T-cell (primary cell): ENCODE results near the gene TCF7L1. TPM values are rescaled to one million over a fixed set of nuclear protein-coding genes. Genes with fewer than 3 reads are reported as not detected.

Experiments used
- ATAC-seq, 4 experiments: fragments of 200-7000 bp in 3 of 4; fragments of 150-1000 bp in 1 of 4; cut with Tn5 transposase; replicated peaks in 1 of 4; 1 replicate in 3 of 4; 2 replicates in 1 of 4; pipeline ENCODE4 v1.10.0; 2021; ENCODE audit warnings: moderate library complexity in 3 of 4, mild to moderate bottlenecking in 2 of 4, moderate number of reproducible peaks in 1 of 4
- CTCF ChIA-PET, 2 donors: fragments of 300-600 bp; sonication (Branson Sonifier 250); formaldehyde crosslinking; loops; one replicate each; lab custom pipeline; 2022; ENCODE audit warnings: antibody characterized with exemption in 2 of 2; lab: Charles Lee
- POLR2A ChIA-PET, 2 donors: fragments of 300-600 bp; sonication (Branson Sonifier 250); formaldehyde crosslinking; loops; one replicate each; lab custom pipeline; 2022; ENCODE audit warnings: antibody characterized with exemption in 2 of 2; lab: Charles Lee
- DNase-seq, 35 experiments: peaks; one replicate each; pipeline versions ENCODE4 v3.0.0 to v3.0.0-alpha.2; 2013 to 2023
- H3K27ac ChIP-seq: one replicate; pipeline ENCODE4 v1.5.1; 2013; ENCODE audit warnings: low read length
- H3K27me3 ChIP-seq, 2 experiments: replicated peaks in 1 of 2; 1 replicate in 1 of 2; 2 replicates in 1 of 2; pipeline versions ENCODE4 v1.6.1 to v1.7.0; 2013; ENCODE audit warnings: low read length in 1 of 2, mixed read lengths in 1 of 2; ENCODE audit not compliant: control insufficient read depth in 2 of 2, insufficient read depth in 2 of 2; ENCODE audit errors: extremely low read depth in 1 of 2
- H3K36me3 ChIP-seq, 2 donors: 1 replicate in 1 of 2; 2 replicates in 1 of 2; pipeline versions ENCODE4 v1.6.1 to v1.7.0; 2013; ENCODE audit warnings: low read length in 1 of 2; ENCODE audit not compliant: control insufficient read depth in 2 of 2, insufficient read depth in 1 of 2; ENCODE audit errors: extremely low read depth in 1 of 2
- H3K4me1 ChIP-seq, 2 experiments: 1 replicate in 1 of 2; 2 replicates in 1 of 2; pipeline versions ENCODE4 v1.6.1 to v1.7.0; 2013; ENCODE audit warnings: low read length in 2 of 2, mixed read lengths in 1 of 2; ENCODE audit not compliant: insufficient read depth in 2 of 2, control insufficient read depth in 1 of 2; ENCODE audit errors: extremely low read depth in 1 of 2
- H3K4me3 ChIP-seq, 2 donors: 1 replicate in 1 of 2; 2 replicates in 1 of 2; pipeline versions ENCODE4 v1.5.1 to v1.7.0; 2013; ENCODE audit warnings: mild to moderate bottlenecking in 2 of 2, low read length in 1 of 2, moderate library complexity in 1 of 2; ENCODE audit not compliant: control insufficient read depth in 1 of 2; ENCODE audit errors: extremely low read depth in 1 of 2
- H3K9me3 ChIP-seq: 2 replicates; pipeline ENCODE4 v1.7.0; 2013
- H3K27ac Mint-ChIP-seq, 2 donors: one replicate each; pipeline ENCODE4 v1.8.0; 2020 to 2021; ENCODE audit warnings: mild to moderate bottlenecking in 2 of 2, mixed read lengths in 2 of 2
- H3K27me3 Mint-ChIP-seq, 2 donors: one replicate each; pipeline ENCODE4 v1.8.0; 2021 to 2022; ENCODE audit warnings: mixed read lengths in 2 of 2
- H3K36me3 Mint-ChIP-seq: one replicate; pipeline ENCODE4 v1.8.0; 2021; ENCODE audit warnings: mixed read lengths
- H3K4me1 Mint-ChIP-seq, 3 donors: one replicate each; pipeline ENCODE4 v1.8.0; 2020 to 2022; ENCODE audit warnings: mixed read lengths in 3 of 3, mild to moderate bottlenecking in 1 of 3
- H3K4me3 Mint-ChIP-seq, 3 donors: one replicate each; pipeline ENCODE4 v1.8.0; 2020 to 2022; ENCODE audit warnings: mild to moderate bottlenecking in 3 of 3, mixed read lengths in 3 of 3, moderate library complexity in 3 of 3
- H3K9me3 Mint-ChIP-seq, 3 donors: one replicate each; pipeline ENCODE4 v1.8.0; 2020 to 2022; ENCODE audit warnings: mixed read lengths in 3 of 3
- WGBS: methylation state at CpG from one replicate; pipeline ENCODE4 v1.1.5; 2013; ENCODE audit warnings: missing lambda C conversion rate; ENCODE audit not compliant: insufficient coverage; 5-methylcytosine and 5-hydroxymethylcytosine counted together
- total RNA-seq, 35 experiments: library from RNA in 6 of 35; stranded (reverse) in 6 of 35; fragments of 120-200 nt in 1 of 35; gene quantifications; one replicate each; pipeline versions ENCODE4 v1.2.1 to v1.2.4 and lab custom pipeline; 2013 to 2026

TCF7L1 gene
- total RNA-seq, 5 donors from 2014 or later (not counting 1 experiment from before 2014, with no cell fraction given): 0.07 to 0.16 (median 0.15) TPM; not detected in 2

DNA sequence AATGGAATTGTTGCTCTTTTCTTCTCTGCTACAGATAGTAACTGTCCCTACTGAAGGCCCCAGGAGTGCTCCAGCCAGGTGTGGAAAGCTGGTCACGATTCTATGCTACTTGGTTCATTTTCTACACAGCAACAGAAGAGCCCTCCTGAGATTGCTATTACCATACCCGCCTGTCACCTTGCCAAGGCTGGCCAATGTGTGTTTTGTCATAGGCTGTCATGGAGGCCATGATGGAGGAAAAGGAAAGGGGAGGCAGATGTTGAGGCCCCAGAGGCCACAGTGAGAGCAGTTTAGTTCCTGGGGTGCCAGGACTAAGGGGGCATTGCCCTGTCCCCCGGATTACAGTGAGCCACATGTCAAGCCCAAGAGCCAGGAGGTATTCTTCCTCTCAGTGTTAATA lies 222.3 kb downstream of the TCF7L1 start:
- Histone ChIP-seq H3K36me3 (peaks cover 0 to 25% of the 10 kb centered on the region in 2 donors), H3K27ac (no peak overlapping the region), H3K4me3 (peak overlapping the region; percentile 74 to 81), H3K9me3 (no peaks in the 10 kb centered on the region), H3K4me1 (peaks cover 13 to 32% of the 10 kb centered on the region in 2 experiments), H3K27me3 (no peaks in the 10 kb centered on the region)
- Mint-ChIP-seq H3K9me3 (no peaks in the 10 kb centered on the region), H3K4me3 (peak overlapping the region; percentile 92 to 100 (median 97)), H3K27ac (peak overlapping the region in 1 of 2 donors; percentile 24), H3K36me3 (peaks cover 37% of the 10 kb centered on the region), H3K27me3 (no peaks in the 10 kb centered on the region), H3K4me1 (peaks cover 54 to 60% (median 57%) of the 10 kb centered on the region in 3 donors)
- CTCF ChIA-PET: interaction anchor here (0.9 to 1.2 kb wide), 4 partner anchors 28 to 200 kb away, joined by 3 to 4 read pairs (median 3); partner anchors contain the start of gene TGOLN2 (in 1 of the 2)
- no CpG with 5 or more reads among the region's 3 CpGs for WGBS
- POLR2A ChIA-PET: interaction anchor here (0.6 to 1.7 kb wide), 4 partner anchors 28 to 1035 kb away, joined by 3 to 16 read pairs (median 4); partner anchors contain the start of gene TGOLN2 (in 1 of the 2)
- DNase-seq (no peak), ATAC-seq (no peak)

DNA sequence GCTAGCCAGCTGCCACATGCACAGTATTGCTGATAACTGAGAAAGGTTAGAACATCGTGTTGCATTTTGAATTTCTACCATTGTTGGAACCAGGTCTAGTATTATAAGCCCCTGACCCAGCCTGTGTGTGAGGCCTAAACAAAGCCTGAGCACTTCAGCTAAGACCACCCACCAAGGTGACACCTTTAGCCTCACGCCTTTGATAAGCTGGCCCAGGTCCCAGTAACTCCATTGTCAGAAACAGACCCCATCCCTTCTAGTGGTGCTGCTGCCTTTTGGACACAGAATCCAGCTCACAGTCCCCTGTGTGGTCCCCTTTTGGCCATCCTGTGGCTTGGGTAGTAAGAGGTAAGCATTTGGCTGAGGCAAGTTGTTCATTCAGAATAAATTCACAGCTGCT lies 223.0 kb downstream of the TCF7L1 start:
- ATAC-seq: no peak

DNA sequence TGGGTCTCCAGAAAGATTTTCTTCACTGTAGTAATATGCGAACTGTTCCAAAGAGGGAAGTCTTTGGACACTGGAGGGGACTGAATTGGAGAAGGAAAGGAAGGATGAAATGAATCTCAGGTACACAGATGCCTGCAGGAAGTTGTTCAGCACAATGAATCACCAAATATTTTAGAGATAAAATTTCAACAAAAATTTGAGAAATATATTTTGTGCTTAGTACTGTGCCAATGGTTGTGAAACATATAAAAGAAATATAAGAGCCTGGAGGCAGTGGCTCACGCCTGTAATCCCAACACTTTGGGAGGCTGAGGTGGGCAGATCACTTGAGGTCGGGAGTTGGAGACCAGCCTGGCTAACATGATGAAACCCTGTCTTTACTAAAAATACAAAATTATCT lies 224.5 kb downstream of the TCF7L1 start:
- no peaks in the 10 kb centered on the region for H3K27me3 Mint-ChIP-seq
- WGBS: 100% methylated on average over 1 of the region's 3 CpGs
- ATAC-seq (no peak), DNase-seq (no peak)
- H3K27ac Mint-ChIP-seq: no peak overlapping the region
- H3K4me1 ChIP-seq: peaks cover 13 to 28% of the 10 kb centered on the region in 2 experiments
- no peaks in the 10 kb centered on the region for H3K27me3 ChIP-seq
- no peak overlapping the region for H3K4me3 Mint-ChIP-seq
- ChIA-PET POLR2A (interaction anchor here in 1 of 2 donors (0.6 to 0.7 kb wide), 2 partner anchors 57 to 204 kb away, joined by 3 read pairs; no protein-coding TSS in a partner anchor), CTCF (interaction anchor here in 1 of 2 donors (0.6 kb wide), 1 partner anchor 683 kb away, joined by 3 read pairs; no protein-coding TSS in a partner anchor)
- H3K27ac ChIP-seq: no peak overlapping the region
- H3K9me3 ChIP-seq: no peaks in the 10 kb centered on the region
- peaks cover 0 to 30% of the 10 kb centered on the region in 2 donors for H3K36me3 ChIP-seq
- H3K36me3 Mint-ChIP-seq: peaks cover 45% of the 10 kb centered on the region
- peaks cover 46 to 52% (median 48%) of the 10 kb centered on the region in 3 donors for H3K4me1 Mint-ChIP-seq
- H3K4me3 ChIP-seq: no peak overlapping the region
- H3K9me3 Mint-ChIP-seq: no peaks in the 10 kb centered on the region

More for the DNA sequence above, 223.0 kb downstream of the TCF7L1 start:
- Histone ChIP-seq H3K27me3 (no peaks in the 10 kb centered on the region), H3K9me3 (no peaks in the 10 kb centered on the region), H3K4me3 (no peak overlapping the region), H3K4me1 (peaks cover 13 to 32% of the 10 kb centered on the region in 2 experiments), H3K36me3 (peaks cover 0 to 22% of the 10 kb centered on the region in 2 donors), H3K27ac (no peak overlapping the region)
- ChIA-PET POLR2A (interaction anchor here in 1 of 2 donors (0.7 kb wide), 1 partner anchor 112 kb away, joined by 5 read pairs; no protein-coding TSS in a partner anchor), CTCF (interaction anchor here in 1 of 2 donors (1.1 kb wide), 1 partner anchor 30 kb away, joined by 3 read pairs; no protein-coding TSS in a partner anchor)
- peaks cover 54 to 60% (median 54%) of the 10 kb centered on the region in 3 donors for H3K4me1 Mint-ChIP-seq
- 100% methylated on average over 1 of the region's 2 CpGs for WGBS
- peaks cover 37% of the 10 kb centered on the region for H3K36me3 Mint-ChIP-seq
- no peak overlapping the region for H3K27ac Mint-ChIP-seq
- peak overlapping the region in 1 of 3 donors; percentile 13 for H3K4me3 Mint-ChIP-seq
- no peaks in the 10 kb centered on the region for H3K9me3 Mint-ChIP-seq
- no peak for DNase-seq
- no peaks in the 10 kb centered on the region for H3K27me3 Mint-ChIP-seq

Other genes starting within 250 kb of the TCF7L1 start
- gene TMSB10, start 227.7 kb upstream of the TCF7L1 start, total RNA-seq: 1,000 to 10,000 TPM; 1,423 to 1,890 (median 1,689) TPM
- gene KCMF1, start 162.2 kb upstream of the TCF7L1 start, total RNA-seq: 10 to 100 TPM; 56.7 to 62.5 (median 60.3) TPM
- 100 to 1,000 TPM; 142 to 175 (median 161) TPM for gene TGOLN2, start 194.6 kb downstream of the TCF7L1 start, total RNA-seq
- gene RETSAT, start 221.1 kb downstream of the TCF7L1 start, total RNA-seq: 10 to 100 TPM; 24.2 to 36.3 (median 26.5) TPM
- 10 to 100 TPM; 18.8 to 30.9 (median 25.2) TPM for gene ELMOD3, start 221.4 kb downstream of the TCF7L1 start, total RNA-seq